ENCODE results near the gene NRXN2. TPM values are rescaled to one million over a fixed set of nuclear protein-coding genes. Genes with fewer than 3 reads are reported as not detected.

The NRXN2 gene
- total RNA-seq, 1 donor, result 5.2 TPM

DNA sequence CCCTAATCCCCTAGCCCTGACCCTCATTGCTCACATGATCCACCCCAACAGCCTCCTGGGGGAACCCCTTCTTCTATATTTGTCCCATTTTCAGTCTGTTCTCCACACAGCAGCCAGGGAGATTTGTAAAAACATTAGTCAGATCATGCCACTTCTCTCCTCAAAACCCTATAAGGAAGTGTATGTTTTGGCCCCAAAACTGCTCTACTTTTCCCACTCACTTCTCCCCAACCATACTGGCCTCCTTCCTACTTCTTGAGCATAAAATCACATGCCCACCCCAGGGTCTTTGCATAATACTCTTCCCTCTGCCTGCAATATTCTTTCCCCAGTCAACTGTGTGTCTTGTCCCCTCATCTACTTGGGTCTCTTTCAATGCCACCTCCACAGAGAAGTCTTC, 136.6 kb downstream of the NRXN2 start:
- no peak for DNase-seq (ENCODE audit: low read depth)
- H3K4me3 ChIP-seq (ENCODE audit: low read depth, low read length), result no peak overlapping the region
- TF ChIP-seq, protein P1, sequence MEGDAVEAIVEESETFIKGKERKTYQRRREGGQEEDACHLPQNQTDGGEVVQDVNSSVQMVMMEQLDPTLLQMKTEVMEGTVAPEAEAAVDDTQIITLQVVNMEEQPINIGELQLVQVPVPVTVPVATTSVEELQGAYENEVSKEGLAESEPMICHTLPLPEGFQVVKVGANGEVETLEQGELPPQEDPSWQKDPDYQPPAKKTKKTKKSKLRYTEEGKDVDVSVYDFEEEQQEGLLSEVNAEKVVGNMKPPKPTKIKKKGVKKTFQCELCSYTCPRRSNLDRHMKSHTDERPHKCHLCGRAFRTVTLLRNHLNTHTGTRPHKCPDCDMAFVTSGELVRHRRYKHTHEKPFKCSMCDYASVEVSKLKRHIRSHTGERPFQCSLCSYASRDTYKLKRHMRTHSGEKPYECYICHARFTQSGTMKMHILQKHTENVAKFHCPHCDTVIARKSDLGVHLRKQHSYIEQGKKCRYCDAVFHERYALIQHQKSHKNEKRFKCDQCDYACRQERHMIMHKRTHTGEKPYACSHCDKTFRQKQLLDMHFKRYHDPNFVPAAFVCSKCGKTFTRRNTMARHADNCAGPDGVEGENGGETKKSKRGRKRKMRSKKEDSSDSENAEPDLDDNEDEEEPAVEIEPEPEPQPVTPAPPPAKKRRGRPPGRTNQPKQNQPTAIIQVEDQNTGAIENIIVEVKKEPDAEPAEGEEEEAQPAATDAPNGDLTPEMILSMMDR (IDR thresholded peaks at IDR 0.05; ENCODE audit: insufficient read depth, low read depth, low read length), result no peak

DNA sequence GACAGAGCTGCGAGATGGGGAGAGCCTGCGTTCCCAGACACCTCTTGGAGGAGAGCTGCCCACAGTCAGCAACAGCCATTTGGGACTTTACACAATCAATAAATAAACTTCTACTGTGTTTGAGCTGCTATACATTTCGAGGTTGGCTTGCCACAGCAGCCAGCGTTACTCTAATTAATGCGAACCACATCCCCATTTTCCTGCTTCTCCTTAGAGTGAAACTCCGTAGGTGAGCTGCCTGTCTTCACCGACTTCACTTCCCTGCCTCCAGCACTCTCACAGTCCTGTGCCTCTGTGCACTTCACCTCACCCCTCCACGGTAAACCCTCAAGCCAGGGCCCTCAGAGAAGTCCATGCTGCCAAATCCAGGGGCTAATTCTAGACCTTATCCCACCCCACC, 137.8 kb downstream of the NRXN2 start:
- H3K4me3 ChIP-seq (ENCODE audit: low read depth, low read length), result no peak overlapping the region
- TF ChIP-seq, protein P1 (IDR thresholded peaks at IDR 0.05; ENCODE audit: insufficient read depth, low read depth, low read length), result no peak
- no peak for DNase-seq (ENCODE audit: low read depth)

GRCh38 chr11:64583296-64584262, 139.4 kb downstream of the NRXN2 start:
- DNase-seq (ENCODE audit: low read depth), result no peak
- no peak overlapping the region for H3K4me3 ChIP-seq (ENCODE audit: low read depth, low read length)
- TF ChIP-seq, protein P1 (IDR thresholded peaks at IDR 0.05; ENCODE audit: insufficient read depth, low read depth, low read length), result no peak

GRCh38 chr11:64582885-64583284, 140.1 kb downstream of the NRXN2 start:
- no peak overlapping the region for H3K4me3 ChIP-seq (ENCODE audit: low read depth, low read length)
- TF ChIP-seq, protein P1 (IDR thresholded peaks at IDR 0.05; ENCODE audit: insufficient read depth, low read depth, low read length), result no peak
- no peak for DNase-seq (ENCODE audit: low read depth)

- no peak for DNase-seq (ENCODE audit: low read depth)
- TF ChIP-seq, protein P1 (IDR thresholded peaks at IDR 0.05; ENCODE audit: insufficient read depth, low read depth, low read length), result no peak
- no peak overlapping the region for H3K4me3 ChIP-seq (ENCODE audit: low read depth, low read length)
These were observed 141.9 kb downstream of the NRXN2 start for GRCh38 chr11:64581057-64581523.

GRCh38 chr11:64580412-64580811, 142.6 kb downstream of the NRXN2 start:
- H3K4me3 ChIP-seq (ENCODE audit: low read depth, low read length), result no peak overlapping the region
- DNase-seq (ENCODE audit: low read depth), result no peak
- TF ChIP-seq, protein P1 (IDR thresholded peaks at IDR 0.05; ENCODE audit: insufficient read depth, low read depth, low read length), result no peak
